Measurements from ENCODE around the gene TANGO6. TPM values are rescaled to one million over a fixed set of nuclear protein-coding genes. Genes with fewer than 3 reads are reported as not detected.

The TANGO6 gene
- total RNA-seq, 2 donors from 2014 or later: 37.3 to 55.4 TPM

GRCh38 chr16:68900009-68900408 lies 56.7 kb downstream of the TANGO6 start:
- DNase-seq (ENCODE audit: low spot score) (no peak), ATAC-seq (ENCODE audit: insufficient number of reproducible peaks, low FRiP score, low read depth) (no peak)
- TF ChIP-seq, protein P1, sequence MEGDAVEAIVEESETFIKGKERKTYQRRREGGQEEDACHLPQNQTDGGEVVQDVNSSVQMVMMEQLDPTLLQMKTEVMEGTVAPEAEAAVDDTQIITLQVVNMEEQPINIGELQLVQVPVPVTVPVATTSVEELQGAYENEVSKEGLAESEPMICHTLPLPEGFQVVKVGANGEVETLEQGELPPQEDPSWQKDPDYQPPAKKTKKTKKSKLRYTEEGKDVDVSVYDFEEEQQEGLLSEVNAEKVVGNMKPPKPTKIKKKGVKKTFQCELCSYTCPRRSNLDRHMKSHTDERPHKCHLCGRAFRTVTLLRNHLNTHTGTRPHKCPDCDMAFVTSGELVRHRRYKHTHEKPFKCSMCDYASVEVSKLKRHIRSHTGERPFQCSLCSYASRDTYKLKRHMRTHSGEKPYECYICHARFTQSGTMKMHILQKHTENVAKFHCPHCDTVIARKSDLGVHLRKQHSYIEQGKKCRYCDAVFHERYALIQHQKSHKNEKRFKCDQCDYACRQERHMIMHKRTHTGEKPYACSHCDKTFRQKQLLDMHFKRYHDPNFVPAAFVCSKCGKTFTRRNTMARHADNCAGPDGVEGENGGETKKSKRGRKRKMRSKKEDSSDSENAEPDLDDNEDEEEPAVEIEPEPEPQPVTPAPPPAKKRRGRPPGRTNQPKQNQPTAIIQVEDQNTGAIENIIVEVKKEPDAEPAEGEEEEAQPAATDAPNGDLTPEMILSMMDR (IDR thresholded peaks at IDR 0.05): no peak

GRCh38 chr16:68902003-68902968 lies 59.0 kb downstream of the TANGO6 start:
- H3K9me3 ChIP-seq: no peaks in the 10 kb centered on the region
- H3K27ac ChIP-seq: peak overlapping the region in 1 of 2 donors; percentile 39
- TF ChIP-seq, protein P1 (IDR thresholded peaks at IDR 0.05): peak; percentile 33
- DNase-seq (ENCODE audit: low spot score) (no peak), ATAC-seq (ENCODE audit: insufficient number of reproducible peaks, low FRiP score, low read depth) (no peak)
- peaks cover 0 to 3% of the 10 kb centered on the region in 2 donors for H3K4me1 ChIP-seq (ENCODE audit: control insufficient read depth in 1 of 2, low read depth in 2 of 2)
- H3K36me3 ChIP-seq: no peaks in the 10 kb centered on the region
- no peak overlapping the region for H3K4me3 ChIP-seq
- no peaks in the 10 kb centered on the region for H3K27me3 ChIP-seq (replicated peaks; ENCODE audit: insufficient read depth)

More at GRCh38 chr16:68900009-68900408, 56.7 kb downstream of the TANGO6 start:
- no peaks in the 10 kb centered on the region for H3K9me3 ChIP-seq
- no peaks in the 10 kb centered on the region for H3K27me3 ChIP-seq (replicated peaks; ENCODE audit: insufficient read depth)
- no peak overlapping the region for H3K27ac ChIP-seq
- H3K4me3 ChIP-seq: no peak overlapping the region
- H3K4me1 ChIP-seq (ENCODE audit: control insufficient read depth in 1 of 2, low read depth in 2 of 2): peaks cover 0 to 3% of the 10 kb centered on the region in 2 donors
- no peaks in the 10 kb centered on the region for H3K36me3 ChIP-seq

- ATAC-seq (ENCODE audit: insufficient number of reproducible peaks, low FRiP score, low read depth): no peak
- Histone ChIP-seq H3K9me3 (no peaks in the 10 kb centered on the region), H3K4me3 (no peak overlapping the region), H3K27me3 (replicated peaks; ENCODE audit: insufficient read depth) (no peaks in the 10 kb centered on the region), H3K27ac (no peak overlapping the region), H3K4me1 (ENCODE audit: control insufficient read depth in 1 of 2, low read depth in 2 of 2) (peaks cover 0 to 3% of the 10 kb centered on the region in 2 donors), H3K36me3 (no peaks in the 10 kb centered on the region)
- TF ChIP-seq, protein P1 (IDR thresholded peaks at IDR 0.05): no peak
- no peak for DNase-seq (ENCODE audit: low spot score)
These were observed 59.6 kb downstream of the TANGO6 start for GRCh38 chr16:68902969-68903345.

GRCh38 chr16:68907297-68907696 lies 64.0 kb downstream of the TANGO6 start:
- TF ChIP-seq, protein P1 (IDR thresholded peaks at IDR 0.05): no peak
- Histone ChIP-seq H3K4me1 (ENCODE audit: control insufficient read depth in 1 of 2, low read depth in 2 of 2) (no peaks in the 10 kb centered on the region), H3K9me3 (no peaks in the 10 kb centered on the region), H3K27ac (no peak overlapping the region), H3K27me3 (replicated peaks; ENCODE audit: insufficient read depth) (no peaks in the 10 kb centered on the region), H3K4me3 (no peak overlapping the region), H3K36me3 (peaks cover 5% of the 10 kb centered on the region)
- DNase-seq (ENCODE audit: low spot score): no peak
- no peak for ATAC-seq (ENCODE audit: insufficient number of reproducible peaks, low FRiP score, low read depth)

- ATAC-seq (ENCODE audit: insufficient number of reproducible peaks, low FRiP score, low read depth) (no peak), DNase-seq (ENCODE audit: low spot score) (no peak)
- Histone ChIP-seq H3K27me3 (replicated peaks; ENCODE audit: insufficient read depth) (no peaks in the 10 kb centered on the region), H3K9me3 (no peaks in the 10 kb centered on the region), H3K4me3 (no peak overlapping the region), H3K27ac (no peak overlapping the region), H3K36me3 (peaks cover 5% of the 10 kb centered on the region), H3K4me1 (ENCODE audit: control insufficient read depth in 1 of 2, low read depth in 2 of 2) (no peaks in the 10 kb centered on the region)
- TF ChIP-seq, protein P1 (IDR thresholded peaks at IDR 0.05): no peak
These were observed 64.5 kb downstream of the TANGO6 start for GRCh38 chr16:68907781-68908181.
